Measurements from ENCODE around the gene ADAMTS17.

DNA sequence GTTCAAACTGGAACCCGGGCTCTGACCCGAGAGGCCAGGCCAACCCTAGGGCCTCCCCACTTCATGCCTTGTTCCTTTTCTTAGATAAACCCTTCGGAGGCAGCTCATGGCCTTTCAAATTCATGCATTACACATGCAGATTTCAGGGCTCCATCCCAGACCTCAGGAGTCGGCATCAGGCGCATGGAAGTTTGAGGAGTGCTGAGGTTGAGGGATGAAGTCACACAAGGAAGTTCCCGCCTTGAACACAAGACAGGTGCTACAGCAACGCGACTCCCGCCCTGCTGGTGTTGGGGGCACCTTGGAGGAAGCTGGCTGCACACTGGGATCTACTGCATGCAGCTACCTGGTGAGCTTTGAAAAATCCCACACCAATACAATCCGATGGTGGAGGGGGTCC is 363.3 kb downstream of the ADAMTS17 start:
- TF ChIP-seq CTCF (IDR thresholded peaks at IDR 0.05): no peak
- TF ChIP-seq, protein P1, sequence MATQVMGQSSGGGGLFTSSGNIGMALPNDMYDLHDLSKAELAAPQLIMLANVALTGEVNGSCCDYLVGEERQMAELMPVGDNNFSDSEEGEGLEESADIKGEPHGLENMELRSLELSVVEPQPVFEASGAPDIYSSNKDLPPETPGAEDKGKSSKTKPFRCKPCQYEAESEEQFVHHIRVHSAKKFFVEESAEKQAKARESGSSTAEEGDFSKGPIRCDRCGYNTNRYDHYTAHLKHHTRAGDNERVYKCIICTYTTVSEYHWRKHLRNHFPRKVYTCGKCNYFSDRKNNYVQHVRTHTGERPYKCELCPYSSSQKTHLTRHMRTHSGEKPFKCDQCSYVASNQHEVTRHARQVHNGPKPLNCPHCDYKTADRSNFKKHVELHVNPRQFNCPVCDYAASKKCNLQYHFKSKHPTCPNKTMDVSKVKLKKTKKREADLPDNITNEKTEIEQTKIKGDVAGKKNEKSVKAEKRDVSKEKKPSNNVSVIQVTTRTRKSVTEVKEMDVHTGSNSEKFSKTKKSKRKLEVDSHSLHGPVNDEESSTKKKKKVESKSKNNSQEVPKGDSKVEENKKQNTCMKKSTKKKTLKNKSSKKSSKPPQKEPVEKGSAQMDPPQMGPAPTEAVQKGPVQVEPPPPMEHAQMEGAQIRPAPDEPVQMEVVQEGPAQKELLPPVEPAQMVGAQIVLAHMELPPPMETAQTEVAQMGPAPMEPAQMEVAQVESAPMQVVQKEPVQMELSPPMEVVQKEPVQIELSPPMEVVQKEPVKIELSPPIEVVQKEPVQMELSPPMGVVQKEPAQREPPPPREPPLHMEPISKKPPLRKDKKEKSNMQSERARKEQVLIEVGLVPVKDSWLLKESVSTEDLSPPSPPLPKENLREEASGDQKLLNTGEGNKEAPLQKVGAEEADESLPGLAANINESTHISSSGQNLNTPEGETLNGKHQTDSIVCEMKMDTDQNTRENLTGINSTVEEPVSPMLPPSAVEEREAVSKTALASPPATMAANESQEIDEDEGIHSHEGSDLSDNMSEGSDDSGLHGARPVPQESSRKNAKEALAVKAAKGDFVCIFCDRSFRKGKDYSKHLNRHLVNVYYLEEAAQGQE (IDR thresholded peaks at IDR 0.05; ENCODE audit: insufficient read depth in 1 of 2, low read depth in 2 of 2, low read length in 1 of 2): no peak
- no peak for TF ChIP-seq POLR2AphosphoS5 (IDR thresholded peaks at IDR 0.05; ENCODE audit: low read depth, low read length)
